SU-DHL-6 (cell line): ENCODE data around the gene CACNG5.

Experiments
- H2AFZ ChIP-seq: fragments of 200-600 bp; sonication (generic); 2 replicates; pipeline ENCODE4 v1.6.1; 2014; ENCODE audit warnings: low read depth, mild to moderate bottlenecking, moderate library complexity, mixed read lengths, antibody characterized with exemption, low read length; ENCODE audit not compliant: severe bottlenecking
- H3F3A ChIP-seq: fragments of 200-600 bp; shearing (Covaris generic); 2 replicates; pipeline ENCODE4 v1.6.0; 2016; ENCODE audit warnings: antibody characterized with exemption, mild to moderate bottlenecking; ENCODE audit not compliant: insufficient read depth
- H3K27ac ChIP-seq: fragments of 200-600 bp; sonication (generic); 2 replicates; pipeline ENCODE4 v1.5.1; 2016; ENCODE audit warnings: low read depth, mild to moderate bottlenecking, low read length, moderate library complexity, mixed read lengths
- H3K27me3 ChIP-seq: fragments of 200-600 bp; sonication (generic), shearing (Covaris generic); 2 replicates; pipeline ENCODE4 v1.6.0; 2014; ENCODE audit warnings: mild to moderate bottlenecking, low read length
- H3K36me3 ChIP-seq: fragments of 200-600 bp; sonication (generic); 2 replicates; pipeline ENCODE4 v1.6.1; 2014; ENCODE audit warnings: mild to moderate bottlenecking, low read length, mixed read lengths
- H3K4me2 ChIP-seq: fragments of 300-600, 200-600 bp; shearing (Covaris generic), sonication (generic); 2 replicates; pipeline ENCODE4 v1.6.0; 2014; ENCODE audit warnings: low read length, low read depth, mild to moderate bottlenecking; ENCODE audit not compliant: poor library complexity, severe bottlenecking
- H3K4me3 ChIP-seq: fragments of 200-600 bp; sonication (generic); 2 replicates; pipeline ENCODE4 v1.5.1; 2014; ENCODE audit warnings: antibody characterized with exemption, low read length, mild to moderate bottlenecking, mixed read lengths; ENCODE audit not compliant: insufficient read depth, poor library complexity, severe bottlenecking
- H3K79me2 ChIP-seq: fragments of 200-600 bp; sonication (generic); 2 replicates; pipeline ENCODE4 v1.6.1; 2014; ENCODE audit warnings: mild to moderate bottlenecking, low read length, moderate library complexity; ENCODE audit not compliant: insufficient read depth
- H3K9ac ChIP-seq: fragments of 200-600 bp; sonication (generic); 2 replicates; pipeline ENCODE4 v1.7.0; 2014; ENCODE audit warnings: mild to moderate bottlenecking, low read length
- H3K9me2 ChIP-seq: fragments of 200-600 bp; sonication (generic); replicated peaks from 2 replicates; pipeline ENCODE4 v1.6.1; 2014; ENCODE audit warnings: low read length; ENCODE audit not compliant: insufficient read depth
- H3K9me3 ChIP-seq: fragments of 200-600 bp; sonication (generic); 2 replicates; pipeline ENCODE4 v1.6.1; 2014; ENCODE audit warnings: low read length, mixed read lengths; ENCODE audit not compliant: insufficient read depth
- H4K20me1 ChIP-seq: fragments of 200-600 bp; sonication (generic); 2 replicates; pipeline ENCODE4 v1.6.1; 2014; ENCODE audit warnings: low read depth, mild to moderate bottlenecking, antibody characterized with exemption, low read length, moderate library complexity, mixed read lengths
- CTCF ChIP-seq: fragments of 200-600 bp; sonication (generic); IDR thresholded peaks from one replicate; pipeline ENCODE4 v1.5.1; 2017; ENCODE audit warnings: antibody characterized with exemption, mild to moderate bottlenecking, low read length, moderate library complexity; ENCODE audit not compliant: insufficient read depth, poor library complexity, severe bottlenecking
- EZH2phosphoT487 ChIP-seq: fragments of 200-600 bp; sonication (generic), shearing (Covaris generic); conservative IDR thresholded peaks from 2 replicates; pipeline ENCODE4 v1.6.1; 2018; ENCODE audit warnings: mild to moderate bottlenecking, antibody characterized with exemption, low read length, moderate library complexity, mixed read lengths

The CACNG5 gene

GRCh38 chr17:66826856-66827255 lies 8.1 kb upstream of the CACNG5 start:
- Histone ChIP-seq H3K36me3 (no peaks in the 10 kb centered on the region), H3F3A (no peaks in the 10 kb centered on the region), H3K9me2 (no peaks in the 10 kb centered on the region), H3K27me3 (no peaks in the 10 kb centered on the region), H4K20me1 (no peaks in the 10 kb centered on the region), H3K4me3 (no peak overlapping the region), H3K9me3 (no peaks in the 10 kb centered on the region), H3K4me2 (no peak overlapping the region), H3K79me2 (no peaks in the 10 kb centered on the region), H3K27ac (no peak overlapping the region), H3K9ac (no peak overlapping the region), H2AFZ (no peak overlapping the region)
- TF ChIP-seq CTCF (no peak), EZH2phosphoT487 (no peak)

GRCh38 chr17:66829386-66829864 lies 5.5 kb upstream of the CACNG5 start:
- Histone ChIP-seq H3K4me3 (no peak overlapping the region), H3K4me2 (no peak overlapping the region), H3K9me3 (no peaks in the 10 kb centered on the region), H2AFZ (no peak overlapping the region), H3K9me2 (no peaks in the 10 kb centered on the region), H3K9ac (no peak overlapping the region), H4K20me1 (no peaks in the 10 kb centered on the region), H3K27ac (no peak overlapping the region), H3F3A (no peaks in the 10 kb centered on the region), H3K36me3 (no peaks in the 10 kb centered on the region), H3K79me2 (no peaks in the 10 kb centered on the region), H3K27me3 (no peaks in the 10 kb centered on the region)
- TF ChIP-seq EZH2phosphoT487 = no peak

- H3K9me3 ChIP-seq = no peaks in the 10 kb centered on the region
- no peaks in the 10 kb centered on the region for H4K20me1 ChIP-seq
- H3K9ac ChIP-seq = no peak overlapping the region
- TF ChIP-seq EZH2phosphoT487 (no peak), CTCF (no peak)
- no peak overlapping the region for H3K4me3 ChIP-seq
- H3K27me3 ChIP-seq = no peaks in the 10 kb centered on the region
- no peaks in the 10 kb centered on the region for H3K79me2 ChIP-seq
- no peaks in the 10 kb centered on the region for H3K9me2 ChIP-seq
- no peaks in the 10 kb centered on the region for H3K36me3 ChIP-seq
- H3K27ac ChIP-seq = no peak overlapping the region
- no peaks in the 10 kb centered on the region for H3F3A ChIP-seq
- H2AFZ ChIP-seq = no peak overlapping the region
- no peak overlapping the region for H3K4me2 ChIP-seq
These were observed 5.0 kb upstream of the CACNG5 start for GRCh38 chr17:66829883-66830282.

GRCh38 chr17:66830451-66830850 lies 4.5 kb upstream of the CACNG5 start:
- H3K79me2 ChIP-seq = no peaks in the 10 kb centered on the region
- H3K27ac ChIP-seq = no peak overlapping the region
- H3K27me3 ChIP-seq = no peaks in the 10 kb centered on the region
- H4K20me1 ChIP-seq = no peaks in the 10 kb centered on the region
- H3F3A ChIP-seq = no peaks in the 10 kb centered on the region
- no peak overlapping the region for H3K4me2 ChIP-seq
- no peak overlapping the region for H3K9ac ChIP-seq
- no peak overlapping the region for H3K4me3 ChIP-seq
- no peaks in the 10 kb centered on the region for H3K9me3 ChIP-seq
- no peaks in the 10 kb centered on the region for H3K9me2 ChIP-seq
- H2AFZ ChIP-seq = no peak overlapping the region
- TF ChIP-seq EZH2phosphoT487 = no peak
- no peak for TF ChIP-seq CTCF
- no peaks in the 10 kb centered on the region for H3K36me3 ChIP-seq
